ENCODE results near the gene MRNIP.

GRCh38 chr5:179793468-179794139 is 65.0 kb downstream of the MRNIP start, which contains the start of gene LTC4S:
- TF ChIP-seq, protein P1, sequence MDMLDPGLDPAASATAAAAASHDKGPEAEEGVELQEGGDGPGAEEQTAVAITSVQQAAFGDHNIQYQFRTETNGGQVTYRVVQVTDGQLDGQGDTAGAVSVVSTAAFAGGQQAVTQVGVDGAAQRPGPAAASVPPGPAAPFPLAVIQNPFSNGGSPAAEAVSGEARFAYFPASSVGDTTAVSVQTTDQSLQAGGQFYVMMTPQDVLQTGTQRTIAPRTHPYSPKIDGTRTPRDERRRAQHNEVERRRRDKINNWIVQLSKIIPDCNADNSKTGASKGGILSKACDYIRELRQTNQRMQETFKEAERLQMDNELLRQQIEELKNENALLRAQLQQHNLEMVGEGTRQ (IDR thresholded peaks at IDR 0.05; ENCODE audit: low read length), result no peak
- TF ChIP-seq GTF2F1 (IDR thresholded peaks at IDR 0.05; ENCODE audit: borderline replicate concordance, low read depth, low read length), result no peak
- TF ChIP-seq MAFK (IDR thresholded peaks at IDR 0.05; ENCODE audit: low read depth, low read length), result no peak
- TF ChIP-seq POLR2AphosphoS5 (IDR thresholded peaks at IDR 0.05; ENCODE audit: low read depth, low read length), result no peak
- TF ChIP-seq ZNF274 (IDR thresholded peaks at IDR 0.05; ENCODE audit: borderline replicate concordance, extremely low read depth, low read length), result no peak
- TF ChIP-seq EZH2 (IDR thresholded peaks at IDR 0.05; ENCODE audit: low read depth, low read length, severe bottlenecking), result no peak
- TF ChIP-seq RFX5 (IDR thresholded peaks at IDR 0.05; ENCODE audit: borderline replicate concordance, low read depth, low read length), result no peak
- no peak for TF ChIP-seq CHD2 (IDR thresholded peaks at IDR 0.05; ENCODE audit: low read length)

Measured in H1 (cell line).